ENCODE results near the gene SLX9. TPM values are rescaled to one million over a fixed set of nuclear protein-coding genes. Genes with fewer than 3 reads are reported as not detected.

Gene SLX9
- total and polyA plus RNA-seq, 2 donors (not counting 3 experiments of a cell fraction or from before 2014, with no cell fraction given), result 27.0 to 50.6 TPM

- Histone ChIP-seq H3K9me1 (replicated peaks; ENCODE audit: control insufficient read depth, extremely low read depth, insufficient read depth, low read length) (no peaks in the 10 kb centered on the region), H2AFZ (ENCODE audit: low read depth, low read length) (no peak overlapping the region), H3K27me3 (ENCODE audit: control insufficient read depth in 2 of 2, insufficient read depth in 2 of 2, low read length in 2 of 2) (no peaks in the 10 kb centered on the region), H4K20me1 (replicated peaks; ENCODE audit: control insufficient read depth, extremely low read depth, insufficient read depth, low read length) (no peaks in the 10 kb centered on the region), H3K4me1 (ENCODE audit: control insufficient read depth, extremely low read depth, insufficient read depth, low read length) (peaks cover 12% of the 10 kb centered on the region), H3K4me3 (replicated peaks in 1 of 3; ENCODE audit: insufficient read depth in 1 of 3, low read depth in 1 of 3, low read length in 3 of 3) (no peak overlapping the region), H3K9me3 (replicated peaks; ENCODE audit: control insufficient read depth, insufficient read depth, low read length) (no peaks in the 10 kb centered on the region), H3K36me3 (ENCODE audit: control insufficient read depth in 2 of 2, extremely low read depth in 1 of 2, insufficient read depth in 2 of 2, low read length in 2 of 2) (peaks cover 0 to 4% of the 10 kb centered on the region in 2 experiments), H3K9ac (replicated peaks; ENCODE audit: extremely low read depth, insufficient read depth, low read length) (no peak overlapping the region), H3K27ac (ENCODE audit: insufficient read depth, low read depth, low read length) (no peak overlapping the region), H3K4me2 (ENCODE audit: insufficient read depth, low read length) (no peak overlapping the region), H3K79me2 (ENCODE audit: control insufficient read depth, insufficient read depth, low read length) (no peaks in the 10 kb centered on the region)
- POLR2A ChIA-PET, result no interaction called here
- no peak for TF ChIP-seq JUN (IDR thresholded peaks at IDR 0.05; ENCODE audit: borderline replicate concordance, insufficient read depth, insufficient read length, low read depth)
- TF ChIP-seq FOS (IDR thresholded peaks at IDR 0.05; ENCODE audit: borderline replicate concordance, insufficient read depth, low read length), result no peak
- TF ChIP-seq POLR2AphosphoS5 (IDR thresholded peaks at IDR 0.05; ENCODE audit: insufficient read depth, low read depth, low read length), result peak; percentile 15
- BruUV-seq (replicated peaks), result no TSS peak
- CTCF ChIA-PET, result interaction anchor here (0.7 to 1.6 kb wide), 2 partner anchors 18 to 148 kb away, joined by 3 to 4 read pairs; no protein-coding TSS in a partner anchor
- intact Hi-C loops (cut with micrococcal nuclease), result no loop called here
- DNase-seq (ENCODE audit: low read depth, low spot score) (no peak), FAIRE-seq (no peak)
- dilution Hi-C loops (cut with MboI; ENCODE audit: extremely low pct_ligation_motif_present, low sequenced_read_pairs), result no loop called here
Measured at GRCh38 chr21:44980562-44981489, 41.0 kb downstream of the SLX9 start.

- Histone ChIP-seq H3K27me3 (ENCODE audit: control insufficient read depth in 2 of 2, insufficient read depth in 2 of 2, low read length in 2 of 2) (no peaks in the 10 kb centered on the region), H3K4me1 (ENCODE audit: control insufficient read depth, extremely low read depth, insufficient read depth, low read length) (peaks cover 12% of the 10 kb centered on the region), H3K4me2 (ENCODE audit: insufficient read depth, low read length) (no peak overlapping the region), H3K4me3 (replicated peaks in 1 of 3; ENCODE audit: insufficient read depth in 1 of 3, low read depth in 1 of 3, low read length in 3 of 3) (no peak overlapping the region), H2AFZ (ENCODE audit: low read depth, low read length) (peak overlapping the region; percentile 61), H3K9me1 (replicated peaks; ENCODE audit: control insufficient read depth, extremely low read depth, insufficient read depth, low read length) (no peaks in the 10 kb centered on the region), H3K9ac (replicated peaks; ENCODE audit: extremely low read depth, insufficient read depth, low read length) (peak overlapping the region; percentile 66), H4K20me1 (replicated peaks; ENCODE audit: control insufficient read depth, extremely low read depth, insufficient read depth, low read length) (no peaks in the 10 kb centered on the region), H3K9me3 (replicated peaks; ENCODE audit: control insufficient read depth, insufficient read depth, low read length) (no peaks in the 10 kb centered on the region), H3K79me2 (ENCODE audit: control insufficient read depth, insufficient read depth, low read length) (no peaks in the 10 kb centered on the region), H3K27ac (ENCODE audit: insufficient read depth, low read depth, low read length) (peak overlapping the region; percentile 51), H3K36me3 (ENCODE audit: control insufficient read depth in 2 of 2, extremely low read depth in 1 of 2, insufficient read depth in 2 of 2, low read length in 2 of 2) (no peaks in the 10 kb centered on the region)
- intact Hi-C loops (cut with micrococcal nuclease) (loop anchor here (2.0 kb wide), 2 partner anchors 20 to 30 kb away; no protein-coding TSS in a partner anchor), dilution Hi-C loops (cut with MboI; ENCODE audit: extremely low pct_ligation_motif_present, low sequenced_read_pairs) (no loop called here)
- ChIA-PET CTCF (interaction anchor here (1.0 to 3.4 kb wide), 6 partner anchors 13 to 156 kb away, joined by 3 to 11 read pairs (median 4); no protein-coding TSS in a partner anchor), POLR2A (no interaction called here)
- BruUV-seq (replicated peaks), result no TSS peak
- TF ChIP-seq FOS (IDR thresholded peaks at IDR 0.05; ENCODE audit: borderline replicate concordance, insufficient read depth, low read length), result no peak
- TF ChIP-seq POLR2AphosphoS5 (IDR thresholded peaks at IDR 0.05; ENCODE audit: insufficient read depth, low read depth, low read length), result no peak
- no peak for TF ChIP-seq POLR2A (IDR thresholded peaks at IDR 0.05; ENCODE audit: low read depth, low read length)
- TF ChIP-seq MYC (IDR thresholded peaks at IDR 0.05; ENCODE audit: low read depth, low read length), result no peak
- no peak for TF ChIP-seq EZH2 (IDR thresholded peaks at IDR 0.05; ENCODE audit: borderline replicate concordance, low read depth, low read length, severe bottlenecking)
- TF ChIP-seq MAX (IDR thresholded peaks at IDR 0.05; ENCODE audit: insufficient read depth, insufficient read length), result no peak
- no peak for TF ChIP-seq JUN (IDR thresholded peaks at IDR 0.05; ENCODE audit: borderline replicate concordance, insufficient read depth, insufficient read length, low read depth)
- FAIRE-seq, result peak; percentile 12
- DNase-seq (ENCODE audit: low read depth, low spot score), result peak; percentile 74
Measured at GRCh38 chr21:44982558-44983250, 42.9 kb downstream of the SLX9 start.

All from endothelial cell of umbilical vein (primary cell).